Measurements from ENCODE around the gene IL23R.
A peak's percentile ranks its signal among the peaks of the same experiment; 100 is the strongest.

The IL23R gene

DNA sequence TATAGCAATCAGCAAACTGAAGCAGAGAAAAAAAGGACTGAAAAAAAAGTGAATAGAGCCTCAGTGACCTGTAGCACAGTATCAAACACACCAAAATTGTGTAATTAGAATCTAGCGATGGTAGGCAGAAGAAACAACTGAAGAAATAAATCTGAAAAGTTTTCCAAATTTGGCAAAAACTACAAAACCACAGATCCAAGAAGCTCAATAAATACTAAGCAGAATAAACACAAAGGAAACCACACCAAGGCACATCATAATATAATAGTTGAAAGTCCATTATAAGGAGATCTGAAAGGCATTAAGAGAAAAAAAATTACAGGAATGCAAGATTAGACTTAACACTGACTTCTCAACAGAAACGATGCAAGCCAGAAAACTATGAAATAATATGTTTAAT is 134.3 kb downstream of the IL23R start:
- no peak for DNase-seq (ENCODE audit: low spot score)
- TF ChIP-seq, protein P1, sequence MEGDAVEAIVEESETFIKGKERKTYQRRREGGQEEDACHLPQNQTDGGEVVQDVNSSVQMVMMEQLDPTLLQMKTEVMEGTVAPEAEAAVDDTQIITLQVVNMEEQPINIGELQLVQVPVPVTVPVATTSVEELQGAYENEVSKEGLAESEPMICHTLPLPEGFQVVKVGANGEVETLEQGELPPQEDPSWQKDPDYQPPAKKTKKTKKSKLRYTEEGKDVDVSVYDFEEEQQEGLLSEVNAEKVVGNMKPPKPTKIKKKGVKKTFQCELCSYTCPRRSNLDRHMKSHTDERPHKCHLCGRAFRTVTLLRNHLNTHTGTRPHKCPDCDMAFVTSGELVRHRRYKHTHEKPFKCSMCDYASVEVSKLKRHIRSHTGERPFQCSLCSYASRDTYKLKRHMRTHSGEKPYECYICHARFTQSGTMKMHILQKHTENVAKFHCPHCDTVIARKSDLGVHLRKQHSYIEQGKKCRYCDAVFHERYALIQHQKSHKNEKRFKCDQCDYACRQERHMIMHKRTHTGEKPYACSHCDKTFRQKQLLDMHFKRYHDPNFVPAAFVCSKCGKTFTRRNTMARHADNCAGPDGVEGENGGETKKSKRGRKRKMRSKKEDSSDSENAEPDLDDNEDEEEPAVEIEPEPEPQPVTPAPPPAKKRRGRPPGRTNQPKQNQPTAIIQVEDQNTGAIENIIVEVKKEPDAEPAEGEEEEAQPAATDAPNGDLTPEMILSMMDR (IDR thresholded peaks at IDR 0.05; ENCODE audit: extremely low read depth, missing control alignments), result no peak

DNA sequence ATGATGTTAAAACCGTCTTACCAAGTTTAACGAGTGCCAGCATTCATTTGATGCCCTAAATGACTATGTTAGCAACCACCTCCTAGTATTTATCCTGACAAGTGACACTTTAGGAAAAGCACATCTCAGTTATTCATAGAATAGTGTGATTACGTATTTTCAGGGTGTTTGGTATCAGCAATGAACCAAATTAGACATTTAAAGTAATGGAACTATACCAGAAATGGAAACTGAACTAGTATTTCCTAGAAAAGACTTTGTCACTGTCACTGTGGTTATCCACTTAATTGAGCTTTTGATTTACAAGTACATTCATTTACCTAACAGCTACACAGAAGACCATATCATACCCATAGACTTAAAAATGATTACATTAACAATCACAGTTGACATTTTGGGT is 137.8 kb downstream of the IL23R start:
- no peak for DNase-seq (ENCODE audit: low spot score)
- TF ChIP-seq, protein P1 (IDR thresholded peaks at IDR 0.05; ENCODE audit: extremely low read depth, missing control alignments), result no peak

DNA sequence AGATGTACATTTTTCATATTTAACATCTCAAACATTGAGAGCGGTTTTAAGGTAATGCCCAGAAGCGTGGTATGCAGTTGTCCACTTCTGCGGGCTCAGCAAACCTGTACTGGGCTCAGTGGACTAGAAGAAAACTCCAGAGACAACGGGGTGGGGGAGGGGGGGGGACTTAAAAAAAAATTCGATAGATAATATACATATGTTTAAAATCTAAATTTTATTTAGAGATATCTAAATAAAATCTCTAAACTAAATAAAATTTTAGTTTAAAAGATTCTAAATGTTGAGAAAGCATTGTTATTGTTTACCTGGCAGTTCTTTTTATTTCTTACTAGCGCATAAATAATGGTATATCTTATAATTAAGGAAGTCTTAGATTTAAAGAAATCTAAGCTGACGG is 140.3 kb downstream of the IL23R start:
- TF ChIP-seq, protein P1 (IDR thresholded peaks at IDR 0.05; ENCODE audit: extremely low read depth, missing control alignments), result no peak

DNA sequence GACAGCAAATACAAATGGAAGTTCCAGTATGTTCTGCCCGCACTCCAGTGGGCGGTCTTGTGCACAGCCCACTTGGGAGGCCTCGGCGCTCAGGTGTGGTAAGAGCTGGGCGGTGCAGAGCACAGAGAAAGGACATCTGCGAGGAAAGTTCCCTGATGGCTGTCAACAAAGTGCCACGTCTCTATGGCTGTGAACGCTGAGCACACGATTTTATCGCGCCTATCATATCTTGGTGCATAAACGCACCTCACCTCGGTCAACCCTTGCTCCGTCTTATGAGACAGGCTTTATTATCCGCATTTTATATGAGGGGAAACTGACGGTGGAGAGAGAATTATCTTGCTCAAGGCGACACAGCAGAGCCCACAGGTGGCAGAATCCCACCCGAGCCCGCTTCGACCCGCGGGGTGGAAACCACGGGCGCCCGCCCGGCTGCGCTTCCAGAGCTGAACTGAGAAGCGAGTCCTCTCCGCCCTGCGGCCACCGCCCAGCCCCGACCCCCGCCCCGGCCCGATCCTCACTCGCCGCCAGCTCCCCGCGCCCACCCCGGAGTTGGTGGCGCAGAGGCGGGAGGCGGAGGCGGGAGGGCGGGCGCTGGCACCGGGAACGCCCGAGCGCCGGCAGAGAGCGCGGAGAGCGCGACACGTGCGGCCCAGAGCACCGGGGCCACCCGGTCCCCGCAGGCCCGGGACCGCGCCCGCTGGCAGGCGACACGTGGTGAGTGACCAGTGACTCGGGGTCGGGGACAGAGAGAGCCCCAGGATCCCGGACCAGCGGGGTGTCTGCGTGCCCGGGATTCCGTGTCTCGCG is 141.2 kb downstream of the IL23R start, which contains the start of gene IL12RB2:
Gene IL12RB2, plus strand, starts transcription at position 623 of the 810 bp plus-strand sequence. CDS start 12,496 bp downstream, outside the sequence.
- DNase-seq (ENCODE audit: low spot score), result peak; percentile 64
- TF ChIP-seq, protein P1 (IDR thresholded peaks at IDR 0.05; ENCODE audit: extremely low read depth, missing control alignments), result no peak

More for the DNA sequence above, 140.3 kb downstream of the IL23R start:
- no peak for DNase-seq (ENCODE audit: low spot score)

DNA sequence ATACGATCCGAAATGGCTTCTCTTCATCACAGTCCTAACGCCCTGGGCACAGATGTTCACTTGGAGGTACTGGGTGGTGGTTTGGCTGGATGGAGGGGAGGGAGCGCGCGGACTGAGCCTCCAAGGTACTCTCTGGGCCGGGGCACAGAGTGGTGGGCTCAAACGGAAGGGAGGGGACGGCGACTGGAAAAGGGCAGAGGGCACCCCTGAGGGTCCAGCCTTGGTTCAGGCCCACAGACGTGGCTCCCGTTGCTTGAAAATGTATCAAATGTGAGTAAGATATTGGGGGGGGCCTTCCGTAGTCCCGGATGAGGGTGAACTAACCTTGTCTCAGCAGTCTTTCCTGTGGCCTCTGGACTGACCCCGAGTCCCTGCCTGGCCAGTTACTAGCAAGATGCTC is 141.9 kb downstream of the IL23R start:
- peak; percentile 34 for DNase-seq (ENCODE audit: low spot score)
- TF ChIP-seq, protein P1 (IDR thresholded peaks at IDR 0.05; ENCODE audit: extremely low read depth, missing control alignments), result no peak
